AG04450 (cell line): ENCODE measurements around the gene CNTD1. TPM values are rescaled to one million over a fixed set of nuclear protein-coding genes. Genes with fewer than 3 reads are reported as not detected.

Experiments used
- CTCF ChIA-PET: fragments of 300-600, 350-600 bp; formaldehyde crosslinking; extraction: SDS; loops from one replicate; lab custom pipeline; 2022; ENCODE audit warnings: antibody characterized with exemption, inconsistent platforms; lab: Charles Lee
- POLR2A ChIA-PET: fragments of 350-600 bp; formaldehyde crosslinking; extraction: SDS; loops from one replicate; lab custom pipeline; 2021; ENCODE audit warnings: antibody characterized with exemption, inconsistent platforms; lab: Yijun Ruan, JAX
- DNase-seq: peaks from one replicate; pipeline ENCODE4 v3.0.0-alpha.2; 2011; ENCODE audit warnings: low read depth, low spot score
- H3K27ac ChIP-seq: one replicate; pipeline ENCODE4 v1.5.1; 2012; ENCODE audit warnings: low read depth, low read length, control low read depth
- H3K27me3 ChIP-seq: one replicate; pipeline ENCODE4 v1.6.0; 2012; ENCODE audit warnings: low read length; ENCODE audit not compliant: control insufficient read depth, insufficient read depth
- H3K4me3 ChIP-seq: 2 replicates; pipeline ENCODE4 v1.5.1; 2011; ENCODE audit warnings: mild to moderate bottlenecking, low read depth, low read length, control low read depth
- H3K9me3 ChIP-seq: 2 replicates; pipeline ENCODE4 v1.5.1; 2012; ENCODE audit warnings: low read length; ENCODE audit not compliant: control insufficient read depth, insufficient read depth
- CTCF ChIP-seq: IDR thresholded peaks from 2 replicates; pipeline ENCODE4 v1.5.1; 2011; ENCODE audit warnings: low read depth, low read length, control low read depth, inconsistent platforms
- polyA plus RNA-seq: library from polyadenylated mRNA; depleted of rRNA; stranded (reverse); fragments of >200 nt; gene quantifications from 2 replicates; pipeline ENCODE4 v1.2.3, GENCODE V29; 2011

Gene CNTD1
- polyA plus RNA-seq, 1 experiment, result 0.09 TPM

DNA sequence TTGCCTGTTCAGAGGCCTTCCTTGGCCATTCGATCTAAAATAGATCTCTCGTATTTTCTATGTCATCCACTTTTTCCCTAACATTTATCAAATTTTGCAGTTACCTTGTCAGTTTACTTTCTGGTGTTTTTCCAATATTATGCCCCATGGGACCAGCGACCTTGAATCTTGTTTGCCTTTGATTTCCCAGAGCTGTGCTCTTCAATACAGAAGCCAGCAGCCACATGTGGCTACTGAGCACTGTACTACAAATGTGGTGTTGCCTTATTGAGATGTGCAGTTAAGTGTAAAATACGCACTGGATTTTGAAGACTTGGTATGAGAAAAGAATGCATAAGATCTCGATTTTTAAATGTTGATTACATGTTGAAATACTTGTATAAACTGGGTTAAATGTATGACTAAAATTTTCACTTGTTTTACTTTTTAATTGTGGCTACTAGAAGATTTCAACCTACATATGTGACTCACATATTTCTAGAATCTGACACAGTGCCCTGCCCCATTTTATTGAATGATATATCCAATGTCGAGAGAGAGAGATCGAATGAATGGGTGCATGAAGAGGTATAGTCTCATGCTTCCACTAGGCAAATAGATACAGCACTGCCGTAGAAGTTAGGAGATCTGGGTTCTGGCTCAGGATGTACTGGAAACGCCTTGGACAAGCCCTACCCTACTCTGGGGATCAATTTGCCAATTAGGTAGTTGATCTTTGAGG is 33.7 kb downstream of the CNTD1 start:
- ChIA-PET CTCF (interaction anchor here (1.5 to 6.2 kb wide), 4 partner anchors 8 to 13 kb away, joined by 3 to 35 read pairs (median 12); partner anchors contain the start of genes AOC2 and BECN1), POLR2A (interaction anchor here (1.4 to 3.2 kb wide), 2 partner anchors 8 to 166 kb away, joined by 5 to 16 read pairs; partner anchors contain the start of genes BECN1 and RPL27)
- Histone ChIP-seq H3K27me3 (no peaks in the 10 kb centered on the region), H3K9me3 (no peaks in the 10 kb centered on the region; the same call in 1 of the 2 replicates), H3K4me3 (peak overlapping the region; percentile 99), H3K27ac (peak overlapping the region; percentile 65)
- no peak for DNase-seq
- no peak for TF ChIP-seq CTCF

- Histone ChIP-seq H3K27ac (peak within 1 kb of the TSS; percentile 65), H3K27me3 (no peaks in the 10 kb centered on the region), H3K9me3 (no peaks in the 10 kb centered on the region; the same call in 1 of the 2 replicates), H3K4me3 (peak within 1 kb of the TSS; percentile 99)
- CTCF ChIA-PET, result interaction anchor here (0.6 to 6.2 kb wide), 6 partner anchors 9 to 843 kb away, joined by 3 to 35 read pairs (median 6); partner anchors contain the start of genes AOC2, BECN1 and RPL27
- DNase-seq, result peak; percentile 47
- no peak for TF ChIP-seq CTCF
- POLR2A ChIA-PET, result interaction anchor here (0.8 to 3.2 kb wide), 5 partner anchors 9 to 165 kb away, joined by 3 to 16 read pairs (median 5); partner anchors contain the start of genes BECN1 and RPL27
Measured at GRCh38 chr17:42832934-42833766, 34.5 kb downstream of the CNTD1 start, which contains the start of gene PSME3. TSS of gene PSME3 (plus strand) at chr17:42833397. CDS start at chr17:42833632, 235 bp downstream.

- no peak for DNase-seq
- peak overlapping the region; percentile 99 for H3K4me3 ChIP-seq
- peak overlapping the region; percentile 65 for H3K27ac ChIP-seq
- no peaks in the 10 kb centered on the region for H3K27me3 ChIP-seq
- no peaks in the 10 kb centered on the region; the same call in 1 of the 2 replicates for H3K9me3 ChIP-seq
- ChIA-PET POLR2A (interaction anchor here (0.5 to 3.2 kb wide), 6 partner anchors 10 to 164 kb away, joined by 3 to 16 read pairs (median 5); partner anchors contain the start of genes BECN1 and RPL27), CTCF (interaction anchor here (1.3 to 6.2 kb wide), 6 partner anchors 9 to 164 kb away, joined by 4 to 35 read pairs (median 6); partner anchors contain the start of genes AOC2, BECN1 and RPL27)
- no peak for TF ChIP-seq CTCF
Measured at GRCh38 chr17:42833767-42834422, 35.2 kb downstream of the CNTD1 start.

- TF ChIP-seq CTCF, result no peak
- H3K4me3 ChIP-seq, result no peak overlapping the region
- CTCF ChIA-PET, result interaction anchor here (0.7 to 6.2 kb wide), 7 partner anchors 8 to 102 kb away, joined by 3 to 35 read pairs (median 4); partner anchors contain the start of genes AOC2 and BECN1
- no peaks in the 10 kb centered on the region for H3K27me3 ChIP-seq
- POLR2A ChIA-PET, result interaction anchor here (0.7 kb wide), 2 partner anchors 118 to 177 kb away, joined by 3 to 4 read pairs; partner anchors contain the start of gene TUBG2
- no peaks in the 10 kb centered on the region; the same call in 1 of the 2 replicates for H3K9me3 ChIP-seq
- no peak overlapping the region for H3K27ac ChIP-seq
- DNase-seq, result no peak
Measured at GRCh38 chr17:42835732-42836131, 37.1 kb downstream of the CNTD1 start.
